OCI-LY1 (cell line): ENCODE results near the gene SEMA3D.

Source experiments
- H2AFZ ChIP-seq: fragments of 200-600 bp; sonication (generic), shearing (Covaris generic); 2 replicates; pipeline ENCODE4 v1.6.0; 2014; ENCODE audit warnings: antibody characterized with exemption, mild to moderate bottlenecking, low read length
- H3F3A ChIP-seq: fragments of 200-600 bp; sonication (generic), shearing (Covaris generic); 2 replicates; pipeline ENCODE4 v1.6.0; 2014; ENCODE audit warnings: mild to moderate bottlenecking, antibody characterized with exemption, low read length, moderate library complexity; ENCODE audit not compliant: insufficient read depth
- H3K27ac ChIP-seq: fragments of 200-600 bp; sonication (generic); 2 replicates; pipeline ENCODE4 v1.5.1; 2014; ENCODE audit warnings: low read length, mixed run types, mild to moderate bottlenecking, low read depth; ENCODE audit not compliant: poor library complexity, severe bottlenecking
- H3K27me3 ChIP-seq: fragments of 200-600 bp; sonication (generic); 2 replicates; pipeline ENCODE4 v1.6.0; 2014; ENCODE audit warnings: antibody characterized with exemption, mild to moderate bottlenecking, low read length, moderate library complexity; ENCODE audit not compliant: insufficient read depth
- H3K36me3 ChIP-seq: fragments of 200-600 bp; sonication (generic); 2 replicates; pipeline ENCODE4 v1.6.1; 2014; ENCODE audit warnings: mild to moderate bottlenecking, antibody characterized with exemption, low read length, moderate library complexity, mixed read lengths; ENCODE audit not compliant: insufficient read depth
- H3K4me1 ChIP-seq: fragments of 200-600 bp; sonication (generic); 2 replicates; pipeline ENCODE4 v1.5.1; 2014; ENCODE audit warnings: mild to moderate bottlenecking, low read length, moderate library complexity; ENCODE audit not compliant: insufficient read depth, severe bottlenecking
- H3K4me2 ChIP-seq: fragments of 200-600 bp; sonication (generic), shearing (Covaris generic); 2 replicates; pipeline ENCODE4 v1.6.1; 2014; ENCODE audit warnings: low read length
- H3K4me3 ChIP-seq: fragments of 200-600 bp; sonication (generic); 2 replicates; pipeline ENCODE4 v1.5.1; 2014; ENCODE audit warnings: low read length, low read depth, mild to moderate bottlenecking, mixed read lengths; ENCODE audit not compliant: poor library complexity, severe bottlenecking
- H3K79me2 ChIP-seq: fragments of 200-600 bp; shearing (Covaris generic); 2 replicates; pipeline ENCODE4 v1.6.1; 2016; ENCODE audit warnings: mixed run types, low read length, mixed read lengths; ENCODE audit not compliant: insufficient read depth
- H3K9ac ChIP-seq: fragments of 200-600 bp; sonication (generic), shearing (Covaris generic); 2 replicates; pipeline ENCODE4 v1.6.1; 2014; ENCODE audit warnings: mild to moderate bottlenecking, low read length, mixed read lengths
- H3K9me2 ChIP-seq: fragments of 200-600 bp; sonication (generic), shearing (Covaris generic); 2 replicates; pipeline ENCODE4 v1.6.1; 2014; ENCODE audit warnings: low read depth, mild to moderate bottlenecking, low read length, mixed read lengths
- H3K9me3 ChIP-seq: fragments of 200-600 bp; shearing (Covaris generic); 2 replicates; pipeline ENCODE4 v1.6.1; 2014; ENCODE audit warnings: low read length, mixed read lengths
- H4K20me1 ChIP-seq: fragments of 200-600 bp; sonication (generic), shearing (Covaris generic); 2 replicates; pipeline ENCODE4 v1.6.0; 2016; ENCODE audit warnings: mild to moderate bottlenecking, low read length; ENCODE audit not compliant: insufficient read depth
- EZH2 ChIP-seq: fragments of 200-600 bp; sonication (generic), shearing (Covaris generic); IDR thresholded peaks from 2 replicates; pipeline ENCODE4 v1.8.0; 2017; ENCODE audit warnings: borderline replicate concordance, mixed run types, mild to moderate bottlenecking, antibody characterized with exemption, low read length, moderate library complexity, mixed read lengths
- TF ChIP-seq, protein P1 (sequence below): fragments of 200-600 bp; sonication (generic), shearing (Covaris generic); IDR thresholded peaks from 2 replicates; pipeline ENCODE4 v1.5.1; 2017; ENCODE audit warnings: mild to moderate bottlenecking, antibody characterized with exemption, low read length, moderate library complexity, mixed read lengths

Gene SEMA3D

DNA sequence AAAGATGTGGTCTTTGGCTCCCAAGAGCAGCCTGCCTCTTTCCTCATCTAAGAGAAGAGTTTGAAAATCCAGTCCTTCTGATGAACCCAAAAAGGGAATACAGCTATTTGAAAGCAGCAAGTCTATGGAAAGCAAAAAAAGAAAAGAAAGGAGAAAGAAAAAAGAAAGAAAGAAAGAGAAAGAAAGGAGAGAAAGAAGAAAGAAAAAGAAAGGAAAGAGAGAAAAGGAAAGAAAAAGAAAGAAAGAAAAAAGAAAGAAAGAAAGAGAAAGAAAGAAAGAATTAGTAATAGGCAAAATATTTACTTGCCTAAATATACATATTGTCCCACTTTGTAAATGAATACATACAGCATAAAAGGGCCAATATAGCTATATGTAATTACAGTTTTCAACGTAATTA, 89.0 kb downstream of the SEMA3D start:
- H3K9ac ChIP-seq = no peak overlapping the region
- no peak overlapping the region for H2AFZ ChIP-seq
- no peak overlapping the region for H3K4me3 ChIP-seq
- no peak for TF ChIP-seq EZH2
- TF ChIP-seq, protein P1, sequence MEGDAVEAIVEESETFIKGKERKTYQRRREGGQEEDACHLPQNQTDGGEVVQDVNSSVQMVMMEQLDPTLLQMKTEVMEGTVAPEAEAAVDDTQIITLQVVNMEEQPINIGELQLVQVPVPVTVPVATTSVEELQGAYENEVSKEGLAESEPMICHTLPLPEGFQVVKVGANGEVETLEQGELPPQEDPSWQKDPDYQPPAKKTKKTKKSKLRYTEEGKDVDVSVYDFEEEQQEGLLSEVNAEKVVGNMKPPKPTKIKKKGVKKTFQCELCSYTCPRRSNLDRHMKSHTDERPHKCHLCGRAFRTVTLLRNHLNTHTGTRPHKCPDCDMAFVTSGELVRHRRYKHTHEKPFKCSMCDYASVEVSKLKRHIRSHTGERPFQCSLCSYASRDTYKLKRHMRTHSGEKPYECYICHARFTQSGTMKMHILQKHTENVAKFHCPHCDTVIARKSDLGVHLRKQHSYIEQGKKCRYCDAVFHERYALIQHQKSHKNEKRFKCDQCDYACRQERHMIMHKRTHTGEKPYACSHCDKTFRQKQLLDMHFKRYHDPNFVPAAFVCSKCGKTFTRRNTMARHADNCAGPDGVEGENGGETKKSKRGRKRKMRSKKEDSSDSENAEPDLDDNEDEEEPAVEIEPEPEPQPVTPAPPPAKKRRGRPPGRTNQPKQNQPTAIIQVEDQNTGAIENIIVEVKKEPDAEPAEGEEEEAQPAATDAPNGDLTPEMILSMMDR = no peak
- H4K20me1 ChIP-seq = no peaks in the 10 kb centered on the region
- H3F3A ChIP-seq = no peaks in the 10 kb centered on the region
- no peaks in the 10 kb centered on the region for H3K9me3 ChIP-seq
- H3K4me2 ChIP-seq = no peak overlapping the region
- no peaks in the 10 kb centered on the region for H3K4me1 ChIP-seq
- H3K27ac ChIP-seq = no peak overlapping the region
- no peaks in the 10 kb centered on the region for H3K36me3 ChIP-seq
- no peaks in the 10 kb centered on the region for H3K27me3 ChIP-seq
- H3K79me2 ChIP-seq = no peaks in the 10 kb centered on the region
- no peaks in the 10 kb centered on the region for H3K9me2 ChIP-seq

DNA sequence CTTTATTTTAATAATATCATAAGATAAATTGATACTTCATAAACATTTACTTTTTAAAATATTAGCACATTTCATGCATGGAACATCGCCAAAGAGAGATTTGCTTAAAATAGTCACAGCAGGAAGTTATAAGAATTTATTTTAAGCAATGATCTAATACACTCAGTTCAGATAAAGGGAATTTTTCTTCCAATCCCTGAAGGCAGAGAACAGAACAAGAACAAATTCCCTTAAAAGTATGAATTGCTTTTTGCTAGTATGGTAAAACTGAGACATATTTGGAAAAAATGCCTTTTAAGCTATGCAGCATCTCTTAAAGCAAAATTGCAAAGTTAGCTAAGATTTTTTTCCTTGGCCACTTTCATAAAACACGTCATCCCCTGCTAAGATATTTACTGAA, 91.0 kb downstream of the SEMA3D start:
- Histone ChIP-seq H3K4me1 (no peaks in the 10 kb centered on the region), H3K27me3 (no peaks in the 10 kb centered on the region), H3F3A (no peaks in the 10 kb centered on the region), H2AFZ (no peak overlapping the region), H3K9ac (no peak overlapping the region), H3K4me2 (no peak overlapping the region), H3K27ac (no peak overlapping the region), H4K20me1 (no peaks in the 10 kb centered on the region), H3K9me3 (no peaks in the 10 kb centered on the region), H3K79me2 (no peaks in the 10 kb centered on the region), H3K36me3 (no peaks in the 10 kb centered on the region), H3K9me2 (no peaks in the 10 kb centered on the region), H3K4me3 (no peak overlapping the region)
- TF ChIP-seq EZH2 = no peak
- TF ChIP-seq, protein P1 = no peak

DNA sequence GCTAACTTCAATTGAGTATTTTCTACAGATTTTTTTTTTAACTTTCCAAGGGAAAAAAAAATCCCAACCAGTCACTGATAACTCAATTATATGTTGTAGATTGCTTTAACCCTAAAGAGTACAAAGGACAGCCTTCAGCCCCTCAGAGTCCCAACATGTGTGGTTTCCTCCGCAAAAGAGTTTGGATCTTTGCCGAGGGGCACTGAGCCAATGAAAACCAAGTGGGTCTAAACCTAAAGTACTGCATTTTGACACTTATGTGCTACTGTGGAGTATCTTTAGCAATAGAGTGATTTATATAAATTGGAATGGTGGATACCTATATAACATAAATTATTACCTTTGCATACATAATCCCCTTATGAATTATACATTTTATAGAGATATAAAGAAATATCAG, 91.5 kb downstream of the SEMA3D start:
- Histone ChIP-seq H4K20me1 (no peaks in the 10 kb centered on the region), H3K27me3 (no peaks in the 10 kb centered on the region), H3K4me1 (no peaks in the 10 kb centered on the region), H3K4me3 (no peak overlapping the region), H3K79me2 (no peaks in the 10 kb centered on the region), H3K27ac (no peak overlapping the region), H3K9me2 (no peaks in the 10 kb centered on the region), H3K36me3 (no peaks in the 10 kb centered on the region), H2AFZ (no peak overlapping the region), H3F3A (no peaks in the 10 kb centered on the region), H3K4me2 (no peak overlapping the region), H3K9ac (no peak overlapping the region), H3K9me3 (no peaks in the 10 kb centered on the region)
- TF ChIP-seq, protein P1 = no peak
- TF ChIP-seq EZH2 = no peak
